ENCODE data around the gene RPH3AL. TPM values are rescaled to one million over a fixed set of nuclear protein-coding genes. Genes with fewer than 3 reads are reported as not detected.
"Not testable (repeated sequence)": the region's sequence is repeated elsewhere in the genome, so short reads cannot be mapped to it uniquely, and the experiment has no call there.

RPH3AL gene
- total RNA-seq, 1 experiment from 2014 or later = 28.8 TPM

- DNase-seq (ENCODE audit: low read depth) = no peak
- in situ Hi-C loops (cut with HindIII; ENCODE audit: low pct_unique_long_range_greater_than_20kb, low sequenced_read_pairs) = no loop called here
These were observed 72.4 kb downstream of the RPH3AL start for GRCh38 chr17:280216-280615.

GRCh38 chr17:279776-280175 lies 72.8 kb downstream of the RPH3AL start:
- DNase-seq (ENCODE audit: low read depth) = no peak
- in situ Hi-C loops (cut with HindIII; ENCODE audit: low pct_unique_long_range_greater_than_20kb, low sequenced_read_pairs) = no loop called here

- in situ Hi-C loops (cut with HindIII; ENCODE audit: low pct_unique_long_range_greater_than_20kb, low sequenced_read_pairs) = no loop called here
- no peak for DNase-seq (ENCODE audit: low read depth)
These were observed 73.3 kb downstream of the RPH3AL start for GRCh38 chr17:279331-279730.

GRCh38 chr17:278676-279059 lies 73.9 kb downstream of the RPH3AL start:
- in situ Hi-C loops (cut with HindIII; ENCODE audit: low pct_unique_long_range_greater_than_20kb, low sequenced_read_pairs) = no loop called here

GRCh38 chr17:278055-278675 lies 74.4 kb downstream of the RPH3AL start:
- DNase-seq (ENCODE audit: low read depth) = no peak
- in situ Hi-C loops (cut with HindIII; ENCODE audit: low pct_unique_long_range_greater_than_20kb, low sequenced_read_pairs) = no loop called here

More at GRCh38 chr17:278676-279059, 73.9 kb downstream of the RPH3AL start:
- no peak for DNase-seq (ENCODE audit: low read depth)

GRCh38 chr17:274902-275301 lies 77.7 kb downstream of the RPH3AL start:
- in situ Hi-C loops (cut with HindIII; ENCODE audit: low pct_unique_long_range_greater_than_20kb, low sequenced_read_pairs) = no loop called here
- no peak for DNase-seq (ENCODE audit: low read depth)

- no peak for DNase-seq (ENCODE audit: low read depth)
- in situ Hi-C loops (cut with HindIII; ENCODE audit: low pct_unique_long_range_greater_than_20kb, low sequenced_read_pairs) = no loop called here
These were observed 78.4 kb downstream of the RPH3AL start for GRCh38 chr17:273981-274832.

- in situ Hi-C loops (cut with HindIII; ENCODE audit: low pct_unique_long_range_greater_than_20kb, low sequenced_read_pairs); DNase-seq (ENCODE audit: low read depth): not testable (repeated sequence)
These were observed 79.8 kb downstream of the RPH3AL start for GRCh38 chr17:272856-273255.

- DNase-seq (ENCODE audit: low read depth); in situ Hi-C loops (cut with HindIII; ENCODE audit: low pct_unique_long_range_greater_than_20kb, low sequenced_read_pairs): not testable (repeated sequence)
These were observed 80.5 kb downstream of the RPH3AL start for GRCh38 chr17:271928-272623.

- in situ Hi-C loops (cut with HindIII; ENCODE audit: low pct_unique_long_range_greater_than_20kb, low sequenced_read_pairs) = no loop called here
- DNase-seq (ENCODE audit: low read depth) = no peak
These were observed 82.7 kb downstream of the RPH3AL start for GRCh38 chr17:269616-270514.

- no peak for DNase-seq (ENCODE audit: low read depth)
- in situ Hi-C loops (cut with HindIII; ENCODE audit: low pct_unique_long_range_greater_than_20kb, low sequenced_read_pairs) = no loop called here
These were observed 85.6 kb downstream of the RPH3AL start for GRCh38 chr17:266701-267667.

- in situ Hi-C loops (cut with HindIII; ENCODE audit: low pct_unique_long_range_greater_than_20kb, low sequenced_read_pairs) = no loop called here
These were observed 86.4 kb downstream of the RPH3AL start for GRCh38 chr17:266219-266618.

GRCh38 chr17:265718-266117 lies 86.9 kb downstream of the RPH3AL start:
- no peak for DNase-seq (ENCODE audit: low read depth)
- in situ Hi-C loops (cut with HindIII; ENCODE audit: low pct_unique_long_range_greater_than_20kb, low sequenced_read_pairs) = no loop called here

More at GRCh38 chr17:266219-266618, 86.4 kb downstream of the RPH3AL start:
- no peak for DNase-seq (ENCODE audit: low read depth)

- no peak for DNase-seq (ENCODE audit: low read depth)
- in situ Hi-C loops (cut with HindIII; ENCODE audit: low pct_unique_long_range_greater_than_20kb, low sequenced_read_pairs) = no loop called here
These were observed 88.8 kb downstream of the RPH3AL start for GRCh38 chr17:263773-264172.

GRCh38 chr17:263271-263670 lies 89.3 kb downstream of the RPH3AL start:
- DNase-seq (ENCODE audit: low read depth) = no peak
- in situ Hi-C loops (cut with HindIII; ENCODE audit: low pct_unique_long_range_greater_than_20kb, low sequenced_read_pairs) = no loop called here

- DNase-seq (ENCODE audit: low read depth) = no peak
- in situ Hi-C loops (cut with HindIII; ENCODE audit: low pct_unique_long_range_greater_than_20kb, low sequenced_read_pairs) = no loop called here
These were observed 91.0 kb downstream of the RPH3AL start for GRCh38 chr17:261635-262034.

GRCh38 chr17:260944-261343 lies 91.7 kb downstream of the RPH3AL start:
- in situ Hi-C loops (cut with HindIII; ENCODE audit: low pct_unique_long_range_greater_than_20kb, low sequenced_read_pairs) = no loop called here
- DNase-seq (ENCODE audit: low read depth) = no peak

Data from Caki2 (cell line).